ENCODE measurements around the gene TTLL5. TPM values are rescaled to one million over a fixed set of nuclear protein-coding genes. Genes with fewer than 3 reads are reported as not detected.

TTLL5 gene
- total and polyA plus RNA-seq, 2 of the 4 experiments (the other 2 are of a cell fraction): 11.9 to 16.7 TPM

GRCh38 chr14:75627406-75627805, 33.6 kb upstream of the TTLL5 start:
- Histone ChIP-seq H3K9me3 (ENCODE audit: control insufficient read depth, insufficient read depth, low read length) (no peaks in the 10 kb centered on the region), H4K5ac (ENCODE audit: low read depth, low read length) (no peak overlapping the region), H3K27me3 (ENCODE audit: control insufficient read depth, insufficient read depth, low read length) (peaks cover 13% of the 10 kb centered on the region), H3K9me1 (ENCODE audit: insufficient read depth, low read length) (no peaks in the 10 kb centered on the region), H2BK120ac (ENCODE audit: low read depth, low read length) (no peak overlapping the region), H3K56ac (ENCODE audit: extremely low read depth, insufficient read depth, low read length) (no peak overlapping the region), H3K4me2 (ENCODE audit: low read depth, low read length) (no peak overlapping the region), H4K8ac (ENCODE audit: low read depth in 2 of 2, low read length in 2 of 2) (no peak overlapping the region), H2BK20ac (ENCODE audit: low read depth, low read length) (no peak overlapping the region), H3K4ac (ENCODE audit: low read depth, low read length) (no peak overlapping the region), H3K9ac (ENCODE audit: low read depth, low read length) (no peak overlapping the region), H2BK5ac (ENCODE audit: low read depth, low read length, poor library complexity, severe bottlenecking) (no peak overlapping the region), H3K4me1 (ENCODE audit: control insufficient read depth, insufficient read depth, low read length) (no peaks in the 10 kb centered on the region), H4K20me1 (ENCODE audit: insufficient read depth, low read length) (no peaks in the 10 kb centered on the region), H4K91ac (ENCODE audit: insufficient read depth, low read depth, low read length) (no peak overlapping the region), H2AK5ac (ENCODE audit: low read depth, low read length) (no peak overlapping the region), H3K14ac (replicated peaks; ENCODE audit: low read depth, low read length) (no peak overlapping the region), H2AFZ (replicated peaks; ENCODE audit: low read length, poor library complexity) (no peak overlapping the region), H2AK9ac (replicated peaks; ENCODE audit: low read depth, low read length, poor library complexity) (no peak overlapping the region), H3K4me3 (ENCODE audit: insufficient read depth, low read depth, low read length) (no peak overlapping the region), H3K36me3 (ENCODE audit: control insufficient read depth, insufficient read depth, low read length) (no peaks in the 10 kb centered on the region), H3K79me1 (ENCODE audit: low read depth in 1 of 2, low read length in 2 of 2) (no peaks in the 10 kb centered on the region), H2BK15ac (ENCODE audit: low read depth, low read length) (no peak overlapping the region), H3K27ac (ENCODE audit: insufficient read depth, low read length) (no peak overlapping the region), H3K23ac (ENCODE audit: low read depth, low read length) (no peak overlapping the region), H3K18ac (ENCODE audit: low read depth, low read length) (no peak overlapping the region)
- BruUV-seq (replicated peaks): no TSS peak
- in situ Hi-C loops (cut with MboI; ENCODE audit: low sequenced_read_pairs): no loop called here
- dilution Hi-C loops (cut with HindIII; ENCODE audit: low sequenced_read_pairs, unreplicated experiment): no loop called here
- CTCF ChIA-PET: no interaction called here
- no peak for ATAC-seq (ENCODE audit: low read depth)
- intact Hi-C loops (cut with micrococcal nuclease): no loop called here
- POLR2A ChIA-PET (ENCODE audit: unreplicated experiment): no interaction called here
- no CpG with 5 or more reads among the region's 4 CpGs for WGBS, 2 experiments (ENCODE audit: extremely low coverage in 2 of 2, insufficient read length in 1 of 2)
- TF ChIP-seq RCOR1 (IDR thresholded peaks at IDR 0.05; ENCODE audit: insufficient replicate concordance, low read length) (no peak), CHD1 (IDR thresholded peaks at IDR 0.05; ENCODE audit: low read depth, low read length) (no peak), FOS (IDR thresholded peaks at IDR 0.05; ENCODE audit: low read depth, low read length) (no peak), RAD21 (IDR thresholded peaks at IDR 0.05; ENCODE audit: low read length) (no peak), MAZ (IDR thresholded peaks at IDR 0.05; ENCODE audit: borderline replicate concordance, low read depth, low read length) (no peak), BHLHE40 (IDR thresholded peaks at IDR 0.05; ENCODE audit: low read depth, low read length) (no peak)
- TF ChIP-seq, protein P1, sequence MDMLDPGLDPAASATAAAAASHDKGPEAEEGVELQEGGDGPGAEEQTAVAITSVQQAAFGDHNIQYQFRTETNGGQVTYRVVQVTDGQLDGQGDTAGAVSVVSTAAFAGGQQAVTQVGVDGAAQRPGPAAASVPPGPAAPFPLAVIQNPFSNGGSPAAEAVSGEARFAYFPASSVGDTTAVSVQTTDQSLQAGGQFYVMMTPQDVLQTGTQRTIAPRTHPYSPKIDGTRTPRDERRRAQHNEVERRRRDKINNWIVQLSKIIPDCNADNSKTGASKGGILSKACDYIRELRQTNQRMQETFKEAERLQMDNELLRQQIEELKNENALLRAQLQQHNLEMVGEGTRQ (IDR thresholded peaks at IDR 0.05; ENCODE audit: low read depth, low read length): no peak
- DNase-seq: no peak
